ENCODE measurements around the gene MIA2.
"Not testable (repeated sequence)": the region's sequence is repeated elsewhere in the genome, so short reads cannot be mapped to it uniquely, and the experiment has no call there.

DNA sequence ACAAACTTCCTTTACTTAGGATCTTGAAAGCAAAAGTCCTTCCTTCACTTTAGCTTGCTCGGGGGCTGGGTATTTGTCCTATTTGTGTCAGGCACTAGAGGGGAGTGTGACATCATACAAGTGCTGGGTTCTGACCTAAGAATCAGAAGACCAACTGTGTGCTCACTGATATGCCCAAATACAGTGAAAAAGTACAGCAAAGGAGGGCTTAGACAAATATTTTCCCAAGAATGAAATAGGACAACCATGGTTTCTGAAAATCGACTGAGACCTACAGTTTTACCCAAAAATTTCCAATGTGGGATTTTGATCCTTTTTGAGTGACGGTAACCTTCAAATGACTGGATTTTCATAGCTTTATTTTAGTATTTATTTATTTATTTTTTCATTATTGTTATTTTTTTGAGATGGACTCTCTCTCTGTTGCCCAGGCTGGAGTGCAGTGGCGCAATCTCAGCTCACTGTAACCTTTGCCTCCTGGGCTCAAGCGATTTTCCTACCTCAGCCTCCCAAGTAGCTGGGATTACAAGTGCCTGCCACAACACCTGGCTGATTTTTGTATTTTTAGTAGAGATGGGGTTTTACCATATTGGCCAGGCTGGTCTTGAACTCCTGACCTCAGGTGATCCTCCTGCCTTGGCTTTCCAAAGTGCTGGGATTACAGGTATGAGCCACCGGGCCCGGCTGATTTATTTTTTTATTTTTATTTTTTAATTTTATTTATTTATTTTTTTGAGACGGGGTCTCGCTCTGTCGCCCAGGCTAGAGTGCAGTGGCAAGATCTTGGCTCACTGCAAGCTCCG, 1.8 kb upstream of the MIA2 start:
- TF ChIP-seq, protein P1, sequence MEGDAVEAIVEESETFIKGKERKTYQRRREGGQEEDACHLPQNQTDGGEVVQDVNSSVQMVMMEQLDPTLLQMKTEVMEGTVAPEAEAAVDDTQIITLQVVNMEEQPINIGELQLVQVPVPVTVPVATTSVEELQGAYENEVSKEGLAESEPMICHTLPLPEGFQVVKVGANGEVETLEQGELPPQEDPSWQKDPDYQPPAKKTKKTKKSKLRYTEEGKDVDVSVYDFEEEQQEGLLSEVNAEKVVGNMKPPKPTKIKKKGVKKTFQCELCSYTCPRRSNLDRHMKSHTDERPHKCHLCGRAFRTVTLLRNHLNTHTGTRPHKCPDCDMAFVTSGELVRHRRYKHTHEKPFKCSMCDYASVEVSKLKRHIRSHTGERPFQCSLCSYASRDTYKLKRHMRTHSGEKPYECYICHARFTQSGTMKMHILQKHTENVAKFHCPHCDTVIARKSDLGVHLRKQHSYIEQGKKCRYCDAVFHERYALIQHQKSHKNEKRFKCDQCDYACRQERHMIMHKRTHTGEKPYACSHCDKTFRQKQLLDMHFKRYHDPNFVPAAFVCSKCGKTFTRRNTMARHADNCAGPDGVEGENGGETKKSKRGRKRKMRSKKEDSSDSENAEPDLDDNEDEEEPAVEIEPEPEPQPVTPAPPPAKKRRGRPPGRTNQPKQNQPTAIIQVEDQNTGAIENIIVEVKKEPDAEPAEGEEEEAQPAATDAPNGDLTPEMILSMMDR (conservative IDR thresholded peaks at IDR 0.05), result 0 out of 2 replicates have a peak, but pooled peaks have one; percentile 21
- not testable (repeated sequence) for TF ChIP-seq EZH2 (IDR thresholded peaks at IDR 0.05; ENCODE audit: low read depth)
